HG03432 (cell line): ENCODE data around the gene ARL10.
A peak's percentile ranks its signal among the peaks of the same experiment; 100 is the strongest.

ENCODE experiments used
- ATAC-seq: cut with Tn5 transposase; IDR thresholded peaks from one replicate; pipeline ENCODE4 v1.9.1; 2021; ENCODE audit warnings: mild to moderate bottlenecking, moderate library complexity; ENCODE audit not compliant: unreplicated experiment

The ARL10 gene

DNA sequence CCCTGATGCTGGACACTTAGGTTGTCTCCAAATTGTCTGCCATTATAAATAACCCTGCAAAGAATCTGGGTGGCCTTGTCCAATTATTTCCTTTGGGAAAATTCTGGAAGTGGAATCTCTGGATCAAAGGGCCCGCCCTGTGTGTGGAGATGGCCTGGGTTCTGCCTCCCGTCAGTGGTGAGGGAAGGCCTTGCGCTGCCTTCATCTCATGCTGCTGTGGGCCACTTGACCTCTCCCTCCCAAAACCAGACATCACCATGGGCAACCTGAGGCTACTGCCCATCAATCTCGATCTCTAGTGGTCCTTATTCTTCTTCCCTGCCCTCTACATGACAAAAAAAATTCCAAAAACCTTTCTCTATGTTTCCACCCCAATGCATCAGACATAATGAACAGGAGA, 44.5 kb downstream of the ARL10 start:
- no peak for ATAC-seq

DNA sequence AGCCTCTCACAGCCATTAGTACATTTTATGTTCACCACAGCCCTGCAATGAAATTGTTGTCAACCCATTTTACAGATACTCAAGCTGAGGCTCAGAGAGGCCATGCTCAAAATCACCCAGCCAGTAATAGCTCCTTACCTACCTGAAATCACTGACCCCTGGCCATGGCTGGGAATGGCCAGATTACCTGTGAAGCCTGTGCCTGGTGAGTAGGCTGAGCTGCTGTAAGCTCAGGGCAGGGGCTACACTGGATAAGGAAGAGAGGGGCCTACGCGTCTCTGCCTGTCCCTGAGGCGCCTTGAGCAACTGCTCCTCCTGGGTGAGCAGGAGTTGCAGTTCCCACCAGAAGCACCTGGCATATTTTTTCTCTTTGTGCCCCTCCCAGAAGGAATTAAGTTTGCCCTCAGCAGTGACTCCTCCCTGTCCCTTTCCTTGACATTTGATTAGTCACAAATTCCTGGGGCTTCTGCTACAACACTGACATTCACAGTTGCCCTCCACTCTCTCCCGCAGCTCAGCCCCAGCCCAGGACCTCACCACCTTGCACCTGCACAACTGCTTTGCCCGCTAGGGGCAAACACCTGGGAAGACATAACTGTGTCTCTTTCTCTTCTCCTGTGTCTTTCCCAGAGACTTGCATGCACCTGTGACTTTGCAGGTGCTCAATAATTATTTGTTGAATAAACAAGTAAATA, 45.3 kb downstream of the ARL10 start:
- no peak for ATAC-seq

DNA sequence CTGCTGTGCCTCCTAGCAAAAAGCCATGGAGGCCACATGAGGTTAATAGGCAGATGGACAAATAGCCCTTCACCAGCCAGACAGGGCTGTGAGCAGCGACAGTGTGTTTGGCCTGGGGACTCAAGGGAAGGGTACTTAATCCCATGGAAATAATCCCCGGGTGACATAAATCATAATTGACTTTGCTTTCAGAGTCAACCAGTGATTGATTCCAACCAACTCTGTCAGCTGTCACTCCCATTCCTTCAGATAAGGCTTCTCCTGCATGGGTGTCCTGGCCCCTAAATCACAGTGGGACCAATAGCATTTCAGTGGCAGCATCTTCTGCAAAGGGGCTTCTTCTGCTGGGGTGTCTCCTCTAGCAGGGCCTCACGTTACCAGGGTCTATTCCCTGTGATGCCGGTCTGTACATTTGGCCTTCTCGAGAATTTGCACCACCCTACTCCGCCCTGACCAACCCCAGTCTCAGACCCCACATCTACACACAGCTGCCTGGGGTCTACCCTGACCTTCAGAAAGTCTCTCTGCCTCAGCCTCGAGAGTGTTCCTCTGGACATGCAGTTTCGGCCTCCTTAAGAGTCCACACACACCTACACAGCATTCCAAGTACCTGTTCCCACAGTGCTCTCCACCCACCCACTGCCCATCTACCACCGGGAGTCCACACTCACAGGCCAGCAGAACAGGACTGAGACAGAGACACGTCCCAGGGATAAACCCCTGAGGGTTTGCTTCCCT, 47.4 kb downstream of the ARL10 start:
- ATAC-seq, result no peak

DNA sequence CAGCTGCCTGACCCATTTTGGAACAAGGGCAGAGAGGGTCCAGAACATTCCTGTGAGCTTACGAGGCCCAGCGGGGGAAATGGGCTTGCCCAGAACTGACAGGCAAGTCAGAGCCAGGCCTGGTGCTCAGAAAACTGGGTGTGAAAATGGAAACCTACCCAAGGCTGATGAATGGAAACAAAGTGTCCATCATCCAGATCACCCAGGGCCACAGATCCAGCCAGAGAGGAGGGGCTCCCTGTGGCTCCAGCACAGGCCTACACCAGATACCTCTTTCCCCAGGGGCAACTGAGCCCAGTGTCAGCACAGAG, 47.9 kb downstream of the ARL10 start:
- no peak for ATAC-seq

DNA sequence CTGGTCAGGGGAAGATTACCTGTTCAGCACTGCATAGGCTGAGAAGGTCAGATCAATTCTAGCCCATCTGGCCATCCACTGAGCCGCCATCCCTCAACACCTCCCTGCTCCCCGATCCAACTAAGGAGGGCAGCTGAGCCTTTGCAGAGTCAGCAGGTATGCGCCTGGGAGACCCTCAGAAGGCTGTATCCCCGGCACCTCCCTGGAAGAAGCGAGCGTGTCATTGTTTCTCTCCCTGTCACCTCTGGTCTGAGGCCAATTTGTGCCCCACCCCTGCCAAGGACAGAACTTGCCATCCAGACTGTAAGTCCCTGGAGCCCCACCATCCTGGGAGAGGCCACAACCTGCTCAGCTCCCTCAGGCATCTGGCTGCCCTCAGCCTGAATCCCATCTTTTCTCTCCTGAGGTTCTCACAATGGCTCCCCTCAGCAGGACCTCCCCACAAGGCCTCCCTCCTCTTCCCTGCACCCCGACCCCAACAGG, 48.5 kb downstream of the ARL10 start:
- ATAC-seq, result no peak

DNA sequence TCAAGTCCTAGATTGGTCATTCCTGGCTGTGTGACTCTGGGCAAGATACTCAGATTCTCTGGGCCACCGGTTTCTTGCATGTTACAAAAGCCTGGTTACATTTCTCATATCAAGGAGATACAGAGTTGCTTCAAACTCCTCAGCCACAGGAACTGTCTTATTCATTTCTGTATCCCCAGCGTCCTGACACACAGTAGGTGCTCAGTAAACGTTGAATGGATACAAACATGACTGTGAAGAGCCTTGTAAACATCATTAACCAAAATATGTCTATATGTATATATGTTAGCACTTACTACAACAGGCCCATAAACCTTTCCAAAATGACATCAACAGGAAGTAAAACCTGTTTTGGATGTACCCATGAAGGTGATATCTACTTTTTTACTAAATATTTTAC, 49.4 kb downstream of the ARL10 start:
- no peak for ATAC-seq

DNA sequence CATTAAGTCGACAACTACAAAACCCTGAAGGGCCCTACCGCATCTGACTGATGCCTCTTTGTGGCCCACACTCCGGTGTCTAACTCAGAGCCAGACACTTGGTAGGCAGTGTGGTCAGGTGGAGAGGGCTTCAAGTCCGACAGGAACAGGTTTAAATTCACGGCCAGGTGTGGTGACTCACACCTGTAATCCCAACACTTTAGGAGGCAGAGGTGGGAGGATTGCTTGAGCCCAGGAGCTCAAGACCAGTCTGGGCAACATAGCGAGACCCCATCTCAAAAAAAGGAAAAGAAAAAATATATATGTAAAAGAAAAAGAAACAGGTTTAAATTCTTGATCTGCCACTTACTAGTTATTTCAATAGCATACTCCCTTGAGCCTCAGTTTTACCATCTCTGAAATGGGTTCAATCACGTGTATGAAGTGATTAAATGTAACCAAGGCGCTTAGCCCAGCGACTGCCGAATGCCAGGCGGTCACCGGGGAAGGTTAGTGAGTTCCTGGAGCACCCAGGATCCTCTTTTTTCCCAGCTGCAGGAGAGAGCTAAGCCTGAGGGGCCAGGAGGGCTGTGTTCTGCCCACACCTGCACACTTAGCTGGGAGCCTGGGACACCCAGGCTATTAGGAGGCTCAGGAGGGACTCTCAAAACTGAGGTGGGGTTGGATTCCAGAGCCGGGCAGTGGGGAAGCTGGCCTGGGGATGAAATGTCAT, 50.1 kb downstream of the ARL10 start:
- ATAC-seq, result peak; percentile 6

DNA sequence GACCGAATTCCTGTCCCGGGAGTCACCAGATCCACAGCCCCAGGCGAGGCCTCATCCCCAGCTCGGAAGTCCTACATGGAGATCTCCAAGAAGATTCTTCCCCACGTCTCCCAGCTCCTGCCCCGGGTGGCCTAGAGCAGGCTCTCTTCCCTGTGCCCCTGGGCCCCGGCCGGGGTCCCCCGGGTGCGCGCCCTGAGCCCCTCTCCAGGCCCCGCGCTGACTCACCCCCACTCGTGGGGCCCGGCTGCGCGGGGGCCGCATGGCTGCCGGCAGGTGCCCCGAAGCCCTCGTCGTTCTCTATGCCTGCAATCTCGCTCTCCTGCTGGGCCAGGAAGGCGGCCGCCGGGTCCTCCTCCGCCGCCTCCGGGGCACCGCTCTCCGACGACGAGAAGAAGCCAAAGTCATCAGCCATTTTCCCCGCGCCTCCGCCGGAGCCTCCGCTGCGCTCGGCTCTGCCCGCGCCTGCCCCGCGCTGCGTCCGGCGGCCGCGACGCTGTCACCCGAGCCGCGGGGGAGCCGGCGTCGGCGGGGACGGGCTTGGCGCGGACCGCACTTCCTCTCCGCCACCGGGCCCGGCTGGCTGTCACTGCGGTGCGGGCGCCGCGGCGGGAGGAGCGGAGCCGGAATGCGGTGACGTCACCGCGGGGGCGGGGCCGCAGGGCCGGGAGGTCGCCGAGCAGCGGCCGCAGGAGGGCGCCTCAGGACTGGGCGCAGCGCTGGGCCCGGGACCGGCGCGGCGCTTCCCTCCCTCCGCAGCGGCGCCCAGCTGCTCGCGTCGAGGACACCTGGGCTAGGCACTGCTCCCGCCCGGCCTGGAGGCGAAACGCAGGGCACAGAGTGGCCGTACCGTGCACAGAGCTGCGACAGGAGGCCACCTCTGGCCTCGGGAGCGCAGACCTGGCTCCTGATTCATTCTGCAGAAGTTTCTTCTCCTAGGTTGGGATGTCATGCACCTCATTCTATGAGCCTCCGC, 51.0 kb downstream of the ARL10 start, which contains the start of gene CLTB:
CLTB (minus strand) TSS at position 588 of the 973 bp plus-strand sequence; CDS start at position 412, 176 bp downstream.
- peak; percentile 95 for ATAC-seq

DNA sequence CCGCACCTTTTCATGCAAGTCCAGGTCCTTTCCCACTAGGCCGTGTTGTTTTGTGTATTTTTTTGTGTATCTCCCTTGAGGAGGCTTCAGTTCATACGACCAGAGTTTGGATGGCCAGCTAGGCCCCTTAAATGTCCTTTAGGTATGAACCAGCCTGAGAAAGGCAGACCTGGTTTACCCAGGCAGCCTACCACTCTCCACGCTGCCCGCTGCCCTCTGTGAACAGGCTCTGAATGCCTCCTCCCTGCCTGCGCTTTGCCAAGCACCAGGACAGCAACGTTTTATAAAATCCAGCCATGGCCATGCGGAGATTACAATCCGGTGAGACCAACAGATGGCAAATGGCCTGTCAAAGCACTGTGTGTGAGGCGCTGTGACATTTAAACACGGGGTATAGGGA, 51.7 kb downstream of the ARL10 start:
- no peak for ATAC-seq

DNA sequence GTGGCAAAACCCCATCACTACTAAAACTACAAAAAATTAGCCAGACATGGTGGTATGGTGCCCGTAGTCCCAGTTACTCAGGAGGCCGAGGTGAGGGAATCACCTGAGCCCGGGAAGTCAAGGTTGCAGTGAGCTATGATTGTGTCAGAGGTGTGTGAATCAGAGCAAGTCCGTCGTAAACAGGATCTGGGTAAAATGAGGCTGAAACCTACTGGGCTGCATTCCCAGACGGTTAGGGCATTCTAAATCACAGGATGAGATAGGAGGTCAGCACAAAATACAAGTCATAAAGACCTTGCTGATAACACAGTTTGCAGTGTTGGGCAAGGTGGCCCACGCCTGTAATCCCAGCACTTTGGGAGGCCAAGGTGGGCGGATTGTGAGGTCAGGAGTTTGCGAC, 53.0 kb downstream of the ARL10 start:
- no peak for ATAC-seq

DNA sequence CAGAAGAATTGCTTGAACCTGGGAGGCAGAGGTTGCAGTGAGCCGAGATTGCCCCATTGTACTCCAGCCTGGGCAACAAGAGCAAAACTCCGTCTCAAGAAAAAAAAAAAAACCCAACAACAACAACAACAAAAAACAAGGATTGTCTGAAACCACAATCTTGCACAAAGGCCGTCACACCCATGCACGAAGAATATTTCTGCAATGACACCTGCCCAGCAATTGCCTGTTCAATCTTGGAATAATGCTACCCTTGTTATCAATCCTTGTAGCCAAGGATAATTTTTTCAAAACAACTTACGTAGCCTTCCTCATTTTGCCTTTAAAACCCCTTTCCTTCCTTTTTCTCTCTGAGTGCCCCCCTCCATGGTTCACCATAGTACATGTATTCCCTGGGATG, 54.8 kb downstream of the ARL10 start:
- no peak for ATAC-seq

DNA sequence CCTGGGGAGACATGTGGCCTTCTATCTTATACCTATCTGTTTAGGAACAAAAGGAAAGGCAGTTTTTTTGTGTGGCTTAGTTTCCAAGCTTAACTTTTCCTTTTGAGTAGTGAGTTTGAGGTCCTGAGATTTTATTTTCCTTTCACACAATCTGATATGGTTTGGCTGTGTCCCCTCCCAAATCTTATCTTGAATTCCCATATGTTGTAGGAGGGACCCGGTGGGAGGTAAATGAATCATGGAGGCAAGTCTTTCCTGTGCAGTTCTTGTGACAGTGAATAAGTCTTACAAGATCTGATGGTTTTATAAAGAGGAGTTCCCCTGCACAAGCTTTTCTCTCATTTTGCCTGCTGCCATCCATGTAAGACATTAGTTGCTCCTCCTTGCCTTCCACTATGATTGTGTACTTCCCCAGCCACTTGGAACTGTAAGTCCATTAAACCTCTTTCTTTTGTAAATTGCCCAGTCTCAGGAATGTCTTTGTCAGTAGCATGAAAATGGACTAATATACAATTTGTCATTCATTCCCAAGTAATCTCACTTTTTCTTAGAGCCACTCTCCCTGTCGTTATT, 55.8 kb downstream of the ARL10 start:
- ATAC-seq, result no peak

DNA sequence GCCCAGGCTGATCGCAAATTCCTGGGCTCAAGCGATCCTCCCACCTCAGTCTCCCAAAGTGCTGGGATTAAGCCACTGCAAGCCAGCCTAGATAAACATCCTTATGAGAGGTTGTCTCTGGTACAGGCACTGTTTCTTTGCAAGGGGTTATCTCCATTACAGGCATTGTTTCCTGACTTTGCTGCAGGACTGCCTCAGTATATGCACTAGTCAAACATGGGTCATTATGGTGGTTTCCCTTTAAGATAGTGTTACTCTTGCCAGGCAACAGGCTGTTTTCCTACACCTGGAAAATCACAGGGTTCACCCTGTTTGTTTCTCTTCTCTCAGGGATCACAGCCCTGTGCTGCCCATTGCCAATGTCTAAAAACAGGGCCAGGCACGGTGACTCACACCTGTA, 58.9 kb downstream of the ARL10 start:
- ATAC-seq, result no peak

DNA sequence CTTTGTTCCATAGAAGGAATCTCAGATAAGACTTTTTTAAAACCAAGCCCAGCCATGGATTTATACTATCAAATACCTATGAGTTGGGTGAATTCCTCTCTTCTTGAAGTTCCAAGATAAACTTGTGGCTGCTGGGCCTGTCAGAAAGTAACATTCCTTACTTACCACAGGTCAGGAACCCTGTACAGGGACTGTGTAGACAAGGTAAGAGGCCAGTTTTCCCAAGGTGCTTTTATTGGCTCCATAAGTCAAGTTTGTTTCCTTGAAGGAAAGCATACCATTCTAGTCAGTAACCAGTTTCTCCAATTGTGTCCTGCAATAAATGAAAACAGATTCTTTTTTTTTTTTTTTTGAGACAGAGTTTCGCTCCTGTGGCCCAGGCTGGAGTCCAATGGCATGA, 59.9 kb downstream of the ARL10 start:
- ATAC-seq, result no peak

DNA sequence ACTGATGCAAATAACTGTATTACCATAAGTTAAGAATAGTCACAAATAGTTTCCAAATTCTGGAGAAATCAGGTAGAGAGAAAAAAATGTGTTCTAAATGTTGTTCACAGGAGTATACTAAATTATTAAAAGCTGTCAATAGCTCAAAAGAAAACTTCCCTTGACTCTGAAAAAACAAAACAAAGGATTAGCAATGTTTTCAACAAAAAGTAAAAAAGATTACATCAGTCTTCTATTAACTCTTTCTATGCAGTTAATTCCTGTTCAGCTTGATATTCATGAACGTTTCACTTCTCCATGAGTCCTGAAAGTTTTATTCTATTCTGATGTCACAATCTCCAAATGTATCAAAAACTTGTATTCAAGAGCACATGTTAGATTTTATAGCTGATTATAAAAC, 60.5 kb downstream of the ARL10 start:
- no peak for ATAC-seq

DNA sequence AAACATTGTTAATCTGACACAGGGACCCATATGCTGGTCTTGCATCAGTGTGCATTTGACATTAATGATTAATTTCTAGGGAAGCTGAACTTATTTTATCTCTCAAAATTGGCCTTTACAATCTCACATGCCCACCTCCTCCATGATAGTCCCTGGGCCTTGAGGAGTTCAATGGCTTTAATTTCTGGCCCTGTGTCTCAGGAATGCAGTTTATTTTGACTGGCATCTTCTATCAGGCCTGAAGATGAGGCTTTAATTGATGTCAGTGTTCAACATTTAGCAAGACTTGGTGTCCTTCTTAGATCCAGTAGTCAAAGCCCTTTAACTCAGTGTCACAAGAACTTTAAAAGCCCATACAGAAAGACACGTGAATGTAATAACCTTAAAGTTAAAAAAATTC, 61.6 kb downstream of the ARL10 start:
- ATAC-seq, result no peak

DNA sequence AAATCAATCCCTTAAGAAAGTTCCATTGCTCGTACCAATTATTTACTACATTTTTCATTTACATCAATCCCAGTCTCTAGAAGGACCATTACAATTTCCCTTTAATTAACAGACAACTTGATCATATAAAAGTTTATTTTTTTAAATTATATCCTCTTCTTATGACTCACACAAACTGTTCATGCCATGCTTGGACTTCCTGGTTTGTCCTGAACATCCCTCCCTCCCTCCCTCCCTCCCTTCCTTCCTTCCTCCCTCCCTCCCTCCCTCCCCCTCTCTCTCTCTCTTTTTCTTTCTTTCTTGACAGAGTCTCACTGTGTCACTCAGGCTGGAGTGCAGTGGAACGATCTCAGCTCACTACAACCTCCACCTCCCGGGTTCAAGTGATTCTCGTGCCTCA, 62.7 kb downstream of the ARL10 start:
- ATAC-seq, result no peak

DNA sequence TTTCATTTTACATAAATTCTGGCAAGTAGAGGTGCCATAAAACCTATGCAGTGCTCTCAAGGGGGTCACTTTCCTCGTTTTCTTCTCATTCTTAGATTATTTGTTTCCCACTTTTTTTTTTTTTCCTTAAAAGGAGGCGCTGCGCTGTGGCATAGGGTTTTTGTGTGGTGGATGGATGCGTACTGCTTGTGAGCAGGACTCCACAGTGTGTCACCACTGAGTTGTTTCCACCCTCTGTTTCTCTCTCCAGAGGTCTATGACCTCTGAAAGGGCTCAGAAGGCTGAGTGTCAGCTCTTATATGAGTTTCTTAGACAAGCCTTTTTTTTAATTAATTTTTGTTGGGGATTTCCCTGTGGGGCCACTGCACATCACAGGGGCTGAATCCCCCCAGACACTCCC, 64.7 kb downstream of the ARL10 start:
- ATAC-seq, result no peak
